Large intestine (tissue), 3 donors: Measurements from ENCODE around the gene MYLK4. TPM values are rescaled to one million over a fixed set of nuclear protein-coding genes. Genes with fewer than 3 reads are reported as not detected.

Experiments
- DNase-seq, 2 donors: peaks; one replicate each; pipeline versions ENCODE4 v3.0.0 to v3.0.0-alpha.2; 2013
- H3K27ac ChIP-seq: one replicate; pipeline ENCODE4 v1.5.1; 2013; ENCODE audit warnings: low read length
- H3K27me3 ChIP-seq: 2 replicates; pipeline ENCODE4 v1.6.1; 2013; ENCODE audit warnings: low read length; ENCODE audit not compliant: control insufficient read depth, insufficient read depth
- H3K36me3 ChIP-seq: 2 replicates; pipeline ENCODE4 v1.6.1; 2013; ENCODE audit warnings: low read length; ENCODE audit not compliant: control insufficient read depth, insufficient read depth
- H3K4me1 ChIP-seq: one replicate; pipeline ENCODE4 v1.6.1; 2013; ENCODE audit warnings: low read length; ENCODE audit not compliant: control insufficient read depth, insufficient read depth
- H3K4me3 ChIP-seq: one replicate; pipeline ENCODE4 v1.5.1; 2013; ENCODE audit warnings: low read length
- H3K9me3 ChIP-seq: one replicate; pipeline ENCODE4 v1.6.1; 2013; ENCODE audit warnings: mild to moderate bottlenecking, low read depth, low read length, moderate library complexity; ENCODE audit not compliant: control insufficient read depth
- WGBS: methylation state at CpG from one replicate; pipeline ENCODE4 v1.1.5; 2013; ENCODE audit warnings: low lambda C conversion rate; ENCODE audit not compliant: insufficient coverage; 5-methylcytosine and 5-hydroxymethylcytosine counted together
- polyA plus RNA-seq: library from polyadenylated mRNA; unstranded; fragments of 120-200 nt; gene quantifications from one replicate; pipeline ENCODE4 v1.2.1, GENCODE V29; 2013

Gene MYLK4
- polyA plus RNA-seq, 1 donor: 0.48 TPM

- peak in 1 of 2 donors; percentile 14 for DNase-seq
- Histone ChIP-seq H3K9me3 (no peaks in the 10 kb centered on the region), H3K4me1 (no peaks in the 10 kb centered on the region), H3K36me3 (no peaks in the 10 kb centered on the region), H3K27me3 (no peaks in the 10 kb centered on the region), H3K27ac (no peak overlapping the region), H3K4me3 (no peak overlapping the region)
- no CpG with 5 or more reads among the region's 5 CpGs for WGBS
These were observed 91.9 kb downstream of the MYLK4 start for GRCh38 chr6:2658788-2659187.

GRCh38 chr6:2656460-2657079 is 94.2 kb downstream of the MYLK4 start:
- H3K27me3 ChIP-seq: no peaks in the 10 kb centered on the region
- H3K9me3 ChIP-seq: peaks cover 4% of the 10 kb centered on the region
- no peaks in the 10 kb centered on the region for H3K36me3 ChIP-seq
- H3K4me1 ChIP-seq: no peaks in the 10 kb centered on the region
- DNase-seq: no peak
- WGBS: 70% methylated on average over 3 of the region's 5 CpGs
- H3K4me3 ChIP-seq: no peak overlapping the region
- no peak overlapping the region for H3K27ac ChIP-seq

- H3K36me3 ChIP-seq: no peaks in the 10 kb centered on the region
- peaks cover 4% of the 10 kb centered on the region for H3K9me3 ChIP-seq
- no peaks in the 10 kb centered on the region for H3K4me1 ChIP-seq
- no peak overlapping the region for H3K27ac ChIP-seq
- no peak overlapping the region for H3K4me3 ChIP-seq
- WGBS: 40% methylated on average over 1 of the region's 3 CpGs
- H3K27me3 ChIP-seq: no peaks in the 10 kb centered on the region
- DNase-seq: no peak
These were observed 94.8 kb downstream of the MYLK4 start for GRCh38 chr6:2655844-2656433.

- Histone ChIP-seq H3K36me3 (no peaks in the 10 kb centered on the region), H3K4me3 (no peak overlapping the region), H3K27ac (no peak overlapping the region), H3K4me1 (no peaks in the 10 kb centered on the region), H3K9me3 (peaks cover 4% of the 10 kb centered on the region), H3K27me3 (no peaks in the 10 kb centered on the region)
- 92% methylated on average over 1 of the region's 1 CpG for whole genome bisulfite sequencing
- DNase-seq: no peak
These were observed 97.2 kb downstream of the MYLK4 start for GRCh38 chr6:2653369-2654032.

GRCh38 chr6:2652611-2653010 is 98.1 kb downstream of the MYLK4 start:
- WGBS: 100% methylated on average over 1 of the region's 3 CpGs
- Histone ChIP-seq H3K4me3 (no peak overlapping the region), H3K4me1 (no peaks in the 10 kb centered on the region), H3K27ac (no peak overlapping the region), H3K27me3 (no peaks in the 10 kb centered on the region), H3K9me3 (peaks cover 4% of the 10 kb centered on the region), H3K36me3 (no peaks in the 10 kb centered on the region)
- DNase-seq: no peak

- WGBS: no CpG with 5 or more reads among the region's 3 CpGs
These were observed 98.8 kb downstream of the MYLK4 start for GRCh38 chr6:2651961-2652360.

GRCh38 chr6:2651536-2651935 is 99.2 kb downstream of the MYLK4 start:
- no peaks in the 10 kb centered on the region for H3K36me3 ChIP-seq
- peaks cover 4% of the 10 kb centered on the region for H3K9me3 ChIP-seq
- no CpG with 5 or more reads among the region's 1 CpG for WGBS
- no peaks in the 10 kb centered on the region for H3K4me1 ChIP-seq
- no peak overlapping the region for H3K27ac ChIP-seq
- no peaks in the 10 kb centered on the region for H3K27me3 ChIP-seq
- no peak for DNase-seq
- H3K4me3 ChIP-seq: no peak overlapping the region

More at GRCh38 chr6:2651961-2652360, 98.8 kb downstream of the MYLK4 start:
- DNase-seq: no peak
- Histone ChIP-seq H3K36me3 (no peaks in the 10 kb centered on the region), H3K4me3 (no peak overlapping the region), H3K27me3 (no peaks in the 10 kb centered on the region), H3K27ac (no peak overlapping the region), H3K4me1 (no peaks in the 10 kb centered on the region), H3K9me3 (peaks cover 4% of the 10 kb centered on the region)

GRCh38 chr6:2646346-2646745 is 104.4 kb downstream of the MYLK4 start:
- peaks cover 2% of the 10 kb centered on the region for H3K27me3 ChIP-seq
- H3K4me3 ChIP-seq: no peak overlapping the region
- H3K27ac ChIP-seq: no peak overlapping the region
- no peaks in the 10 kb centered on the region for H3K9me3 ChIP-seq
- DNase-seq: no peak
- WGBS: no CpG with 5 or more reads among the region's 3 CpGs
- H3K36me3 ChIP-seq: no peaks in the 10 kb centered on the region
- H3K4me1 ChIP-seq: no peaks in the 10 kb centered on the region

GRCh38 chr6:2643935-2644539 is 106.7 kb downstream of the MYLK4 start:
- H3K9me3 ChIP-seq: no peaks in the 10 kb centered on the region
- H3K27ac ChIP-seq: no peak overlapping the region
- H3K4me3 ChIP-seq: no peak overlapping the region
- no peaks in the 10 kb centered on the region for H3K4me1 ChIP-seq
- DNase-seq: no peak
- H3K27me3 ChIP-seq: peaks cover 2% of the 10 kb centered on the region
- WGBS: 100% methylated on average over 1 of the region's 5 CpGs
- no peaks in the 10 kb centered on the region for H3K36me3 ChIP-seq

GRCh38 chr6:2643130-2643529 is 107.6 kb downstream of the MYLK4 start:
- no peak overlapping the region for H3K4me3 ChIP-seq
- WGBS: no CpG with 5 or more reads among the region's 2 CpGs
- no peak for DNase-seq
- H3K36me3 ChIP-seq: no peaks in the 10 kb centered on the region
- peaks cover 2% of the 10 kb centered on the region for H3K27me3 ChIP-seq
- no peaks in the 10 kb centered on the region for H3K9me3 ChIP-seq
- H3K4me1 ChIP-seq: no peaks in the 10 kb centered on the region
- no peak overlapping the region for H3K27ac ChIP-seq
